NCI-H2196 (cell line): ENCODE results near the gene COBLL1.

Source experiments
- DNase-seq: peaks from one replicate; lab custom pipeline; 2025; ENCODE audit not compliant: unreplicated experiment; lab: John Stamatoyannopoulos, UW

Gene COBLL1

GRCh38 chr2:164821338-164821737 is 20.3 kb downstream of the COBLL1 start:
- DNase-seq = no peak

- DNase-seq = no peak
Measured at GRCh38 chr2:164818149-164819136, 23.2 kb downstream of the COBLL1 start.

GRCh38 chr2:164816900-164817299 is 24.7 kb downstream of the COBLL1 start:
- no peak for DNase-seq

DNA sequence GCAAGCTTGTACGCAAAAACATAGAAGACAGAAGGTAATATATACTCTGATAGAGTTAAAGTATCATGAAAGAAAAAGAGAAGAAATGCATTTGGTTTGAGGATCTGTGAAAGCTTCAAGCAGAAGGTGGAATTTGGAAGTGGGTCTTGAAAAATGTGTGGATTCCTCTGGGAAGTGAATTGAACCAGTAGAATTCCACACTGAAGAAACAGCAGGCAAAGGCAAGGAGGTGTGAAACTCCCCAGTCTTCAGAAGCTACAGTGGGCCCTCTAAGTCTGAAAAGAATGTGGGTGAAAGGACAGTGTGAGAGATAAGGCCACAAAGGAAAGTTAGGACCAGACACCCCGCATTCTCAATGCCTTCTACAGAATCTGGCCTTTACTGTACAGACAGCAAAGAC is 25.6 kb downstream of the COBLL1 start:
- DNase-seq = no peak

- no peak for DNase-seq
Measured at GRCh38 chr2:164815071-164815793, 26.4 kb downstream of the COBLL1 start.

GRCh38 chr2:164813535-164813934 is 28.1 kb downstream of the COBLL1 start:
- DNase-seq = no peak

DNA sequence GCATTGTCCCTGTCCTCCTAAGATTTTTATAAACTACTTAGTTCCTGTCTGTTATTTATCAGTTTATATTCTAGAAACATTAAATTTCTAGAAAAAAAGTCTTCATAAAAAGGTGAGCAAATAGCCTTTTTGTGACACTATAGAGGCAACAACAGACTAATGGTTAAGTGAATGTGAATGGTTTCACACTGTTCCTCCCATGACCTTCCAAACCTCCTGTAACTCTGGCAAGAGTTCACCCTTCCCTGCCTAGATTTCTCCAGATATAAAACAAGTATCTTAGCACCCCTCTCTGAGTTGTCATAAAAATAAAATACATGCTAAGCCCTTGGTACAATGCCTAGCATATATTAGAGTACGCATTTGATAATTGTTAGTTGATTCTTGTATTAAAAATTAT is 29.2 kb downstream of the COBLL1 start:
- no peak for DNase-seq

DNA sequence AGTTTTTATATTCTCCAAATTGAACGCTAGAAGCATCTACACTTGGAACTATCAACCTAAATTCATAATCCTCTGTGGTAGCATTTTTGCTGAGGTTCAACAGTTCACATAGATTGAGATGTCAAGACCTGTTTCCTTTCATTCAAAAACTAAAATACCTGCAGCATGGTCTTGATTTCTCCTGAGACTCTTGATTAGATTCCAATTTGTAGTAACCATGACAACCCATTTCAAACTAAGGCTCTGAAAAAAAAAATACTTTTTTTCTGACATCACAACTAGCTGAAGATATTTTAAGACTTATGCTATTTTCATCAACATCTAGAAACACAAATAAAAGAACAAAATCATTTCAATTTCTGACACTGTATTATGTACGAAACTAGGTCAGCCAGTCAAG is 29.8 kb downstream of the COBLL1 start:
- no peak for DNase-seq

DNA sequence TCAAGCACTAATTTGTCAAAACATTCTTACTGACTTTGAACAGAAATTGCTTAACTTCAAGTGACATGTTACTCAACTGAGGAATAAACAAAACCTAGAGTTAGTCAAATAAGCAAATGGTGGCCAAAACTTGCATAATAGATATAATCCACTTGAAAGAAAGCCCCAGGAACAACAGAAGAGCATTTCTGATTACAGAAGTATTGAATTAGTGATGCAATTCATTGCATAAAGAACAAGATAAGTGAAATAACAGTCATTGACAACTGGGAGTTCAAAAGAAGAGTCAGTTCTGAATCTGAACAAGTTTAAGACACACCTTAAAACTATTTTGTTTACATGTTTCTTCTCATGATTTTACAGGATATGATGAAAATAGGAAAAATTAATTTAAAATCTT is 30.8 kb downstream of the COBLL1 start:
- DNase-seq = no peak

GRCh38 chr2:164808776-164809175 is 32.8 kb downstream of the COBLL1 start:
- DNase-seq = no peak

DNA sequence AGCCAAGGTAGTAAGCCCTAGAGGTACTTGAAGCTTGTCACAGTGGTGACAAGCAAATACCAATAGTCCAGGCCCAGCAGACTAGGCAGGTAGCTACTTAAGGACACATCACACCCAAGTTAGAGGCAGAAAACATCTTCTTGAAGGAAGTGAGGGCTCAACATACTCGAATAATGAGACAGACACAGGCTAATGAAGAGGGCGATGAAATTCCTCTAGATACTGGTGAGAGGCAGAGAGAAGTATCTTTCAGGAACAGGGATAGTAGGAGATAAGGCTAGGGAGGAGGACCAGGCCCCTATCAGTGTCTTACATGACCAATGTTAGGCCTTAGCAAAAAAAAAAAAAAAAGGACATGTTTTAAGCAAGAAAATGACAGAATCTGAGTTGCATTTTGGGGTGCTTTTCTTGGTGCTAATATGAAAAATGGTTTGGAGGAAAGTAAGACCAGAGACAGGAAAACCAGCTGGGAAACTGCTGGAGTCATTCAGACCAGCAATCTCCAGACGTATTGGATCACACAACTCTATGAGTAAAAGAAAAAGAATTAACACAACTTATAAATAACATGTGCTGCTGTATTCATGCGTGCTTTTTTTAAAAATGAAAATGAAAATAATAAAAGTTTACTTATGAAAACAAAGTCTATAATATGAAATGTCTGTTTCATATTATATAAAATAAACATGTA is 37.7 kb downstream of the COBLL1 start:
- no peak for DNase-seq

GRCh38 chr2:164802095-164802707 is 39.4 kb downstream of the COBLL1 start:
- DNase-seq = no peak

DNA sequence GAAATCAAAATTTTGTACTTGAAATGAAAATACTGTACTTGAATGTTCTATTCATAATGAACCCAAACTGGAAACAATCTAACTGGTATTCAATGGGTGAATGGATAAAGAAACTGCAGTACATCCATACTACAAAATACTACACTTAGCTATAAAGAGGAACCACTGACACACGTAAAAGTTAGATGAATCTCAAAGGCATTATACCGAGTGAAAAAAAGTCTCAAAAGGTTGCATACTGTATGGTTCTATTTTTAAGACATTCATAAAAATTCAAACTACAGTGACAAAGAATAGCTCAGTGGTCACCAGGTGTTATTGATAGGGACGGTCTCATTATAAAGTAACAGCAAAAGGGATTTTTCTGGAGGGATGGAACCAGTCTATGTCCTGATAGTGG is 41.1 kb downstream of the COBLL1 start:
- DNase-seq = no peak

DNA sequence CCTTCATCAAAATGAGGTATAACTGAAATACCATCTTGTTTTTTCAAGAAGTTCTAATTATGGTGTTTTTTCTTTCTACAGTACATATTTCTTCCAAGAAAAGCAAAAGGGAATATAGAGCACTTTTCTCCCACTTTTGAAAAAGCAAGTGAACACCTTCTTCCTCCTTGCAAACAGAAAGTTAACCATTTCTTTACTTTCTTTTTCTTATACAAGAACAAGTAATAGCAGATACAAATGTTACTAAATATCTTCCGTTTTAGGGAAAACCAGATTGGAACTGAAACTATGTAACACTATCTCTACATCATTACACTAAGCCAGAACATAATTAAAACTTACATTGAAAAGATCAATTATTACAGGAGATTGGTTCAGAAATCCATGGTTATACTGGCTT is 44.0 kb downstream of the COBLL1 start:
- no peak for DNase-seq

DNA sequence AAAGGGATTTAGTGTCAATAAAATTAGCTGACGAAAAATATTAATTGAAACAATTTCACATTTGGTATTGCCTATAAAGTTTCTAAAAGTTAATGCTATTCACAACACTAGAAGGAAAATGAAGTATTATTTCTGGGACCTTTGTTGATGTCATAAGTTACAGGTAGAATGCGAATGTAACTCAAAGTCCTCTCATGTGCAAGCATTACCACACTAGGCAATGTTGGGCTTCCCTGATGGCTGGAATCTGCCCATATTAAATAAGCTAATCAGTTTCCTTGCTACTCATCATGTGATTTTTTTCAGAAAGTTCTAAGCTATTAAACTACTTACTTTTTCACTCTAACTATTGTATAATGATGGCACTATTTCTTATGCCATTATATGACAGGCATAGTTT is 44.6 kb downstream of the COBLL1 start:
- DNase-seq = no peak

GRCh38 chr2:164794432-164795231 is 47.0 kb downstream of the COBLL1 start:
- DNase-seq = no peak

DNA sequence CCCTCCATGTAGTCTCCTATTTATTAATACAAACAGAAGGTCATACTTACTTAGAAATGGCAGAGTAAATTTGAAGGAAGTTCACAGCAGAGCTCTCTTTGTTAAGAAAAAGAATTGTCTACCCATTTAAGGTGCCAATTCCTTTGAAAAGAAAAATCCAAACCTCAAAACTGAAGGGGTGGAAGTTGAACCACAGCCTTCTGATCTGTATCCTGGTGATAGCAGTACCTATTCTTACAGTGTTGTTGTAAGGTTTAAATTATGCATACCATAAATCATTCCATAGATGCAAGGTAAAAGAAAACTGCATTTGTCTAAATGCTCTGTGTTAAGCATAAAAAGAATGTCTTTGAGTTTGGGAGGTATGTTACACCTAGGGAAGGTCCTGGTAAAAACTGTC is 47.6 kb downstream of the COBLL1 start:
- no peak for DNase-seq

- no peak for DNase-seq
Measured at GRCh38 chr2:164793529-164793928, 48.1 kb downstream of the COBLL1 start.

GRCh38 chr2:164792316-164793170 is 49.1 kb downstream of the COBLL1 start:
- DNase-seq = no peak
